Measurements from ENCODE around the gene FOXRED2.
"Not testable (repeated sequence)": the region's sequence is repeated elsewhere in the genome, so short reads cannot be mapped to it uniquely, and the experiment has no call there.

Gene FOXRED2

GRCh38 chr22:36541831-36542411 lies 35.1 kb upstream of the FOXRED2 start:
- Histone ChIP-seq H3K4me2 (ENCODE audit: low read length) (no peak overlapping the region), H3K27ac (no peak overlapping the region), H3K79me2 (no peaks in the 10 kb centered on the region), H3K4me3 (ENCODE audit: low read depth, low read length) (no peak overlapping the region), H3K9me3 (ENCODE audit: control insufficient read depth, low read length) (no peaks in the 10 kb centered on the region), H2AFZ (no peak overlapping the region), H3K27me3 (ENCODE audit: control insufficient read depth, insufficient read depth, low read length) (no peaks in the 10 kb centered on the region), H3K9ac (no peak overlapping the region), H3K36me3 (ENCODE audit: control insufficient read depth, insufficient read depth, low read length) (no peaks in the 10 kb centered on the region), H3K4me1 (no peaks in the 10 kb centered on the region)
- TF ChIP-seq CTCF (IDR thresholded peaks at IDR 0.05): no peak

GRCh38 chr22:36540867-36541642 lies 34.2 kb upstream of the FOXRED2 start:
- Histone ChIP-seq H3K27me3 (ENCODE audit: control insufficient read depth, insufficient read depth, low read length) (no peaks in the 10 kb centered on the region), H3K4me3 (ENCODE audit: low read depth, low read length) (no peak overlapping the region), H3K9me3 (ENCODE audit: control insufficient read depth, low read length) (no peaks in the 10 kb centered on the region), H3K4me2 (ENCODE audit: low read length) (no peak overlapping the region), H3K4me1 (no peaks in the 10 kb centered on the region), H3K79me2 (no peaks in the 10 kb centered on the region), H3K36me3 (ENCODE audit: control insufficient read depth, insufficient read depth, low read length) (no peaks in the 10 kb centered on the region), H3K9ac (no peak overlapping the region), H2AFZ (no peak overlapping the region), H3K27ac (no peak overlapping the region)
- no peak for TF ChIP-seq CTCF (IDR thresholded peaks at IDR 0.05)

- H3K9me3 ChIP-seq (ENCODE audit: control insufficient read depth, low read length): no peaks in the 10 kb centered on the region
- no peaks in the 10 kb centered on the region for H3K27me3 ChIP-seq (ENCODE audit: control insufficient read depth, insufficient read depth, low read length)
- H3K4me1 ChIP-seq: no peaks in the 10 kb centered on the region
- H3K4me2 ChIP-seq (ENCODE audit: low read length): no peak overlapping the region
- H3K79me2 ChIP-seq: no peaks in the 10 kb centered on the region
- no peak for TF ChIP-seq CTCF (IDR thresholded peaks at IDR 0.05)
- H3K9ac ChIP-seq: no peak overlapping the region
- H3K27ac ChIP-seq: no peak overlapping the region
- H3K36me3 ChIP-seq (ENCODE audit: control insufficient read depth, insufficient read depth, low read length): no peaks in the 10 kb centered on the region
- H3K4me3 ChIP-seq (ENCODE audit: low read depth, low read length): no peak overlapping the region
- H2AFZ ChIP-seq: no peak overlapping the region
These were observed 31.7 kb upstream of the FOXRED2 start for GRCh38 chr22:36538529-36538928.

DNA sequence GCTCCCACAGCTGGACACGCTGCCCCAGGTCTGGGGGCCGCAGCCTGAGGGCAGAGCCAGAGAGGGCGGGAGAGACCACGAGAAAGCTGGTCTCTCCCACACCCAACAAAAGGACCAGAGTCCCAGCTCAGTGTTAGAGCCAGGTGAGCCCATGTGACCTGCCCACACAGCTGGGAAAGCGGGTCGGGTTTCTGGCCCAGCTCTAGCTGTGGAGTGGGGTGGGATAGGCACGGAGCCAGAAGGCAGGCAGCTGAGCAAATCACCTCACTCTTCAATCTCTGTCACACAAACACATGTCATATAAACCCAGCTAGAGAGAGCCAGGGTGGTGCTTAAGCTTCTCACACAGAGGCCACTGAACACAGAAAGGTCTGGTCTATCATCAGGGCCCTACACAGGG lies 29.9 kb upstream of the FOXRED2 start:
- Histone ChIP-seq H3K27me3 (ENCODE audit: control insufficient read depth, insufficient read depth, low read length) (no peaks in the 10 kb centered on the region), H3K27ac (no peak overlapping the region), H3K4me1 (no peaks in the 10 kb centered on the region), H3K9ac (no peak overlapping the region), H3K79me2 (no peaks in the 10 kb centered on the region), H2AFZ (no peak overlapping the region), H3K9me3 (ENCODE audit: control insufficient read depth, low read length) (no peaks in the 10 kb centered on the region), H3K4me3 (ENCODE audit: low read depth, low read length) (no peak overlapping the region), H3K36me3 (ENCODE audit: control insufficient read depth, insufficient read depth, low read length) (no peaks in the 10 kb centered on the region), H3K4me2 (ENCODE audit: low read length) (no peak overlapping the region)
- TF ChIP-seq CTCF (IDR thresholded peaks at IDR 0.05): no peak

GRCh38 chr22:36533320-36533719 lies 26.5 kb upstream of the FOXRED2 start:
- not testable (repeated sequence) for H3K4me2 ChIP-seq (ENCODE audit: low read length); H3K36me3 ChIP-seq (ENCODE audit: control insufficient read depth, insufficient read depth, low read length); H3K27ac ChIP-seq; H3K9me3 ChIP-seq (ENCODE audit: control insufficient read depth, low read length); H3K79me2 ChIP-seq; H3K4me1 ChIP-seq; H3K9ac ChIP-seq; H3K27me3 ChIP-seq (ENCODE audit: control insufficient read depth, insufficient read depth, low read length); H3K4me3 ChIP-seq (ENCODE audit: low read depth, low read length); H2AFZ ChIP-seq

All from parathyroid adenoma (tissue), 2 donors.